B cell (primary cell): Measurements from ENCODE around the gene VIL1. TPM values are rescaled to one million over a fixed set of nuclear protein-coding genes. Genes with fewer than 3 reads are reported as not detected.

ENCODE experiments used
- ATAC-seq: fragments of 200-7000 bp; cut with Tn5 transposase; one replicate; pipeline ENCODE4 v1.10.0; 2021; ENCODE audit warnings: low read depth, mild to moderate bottlenecking, moderate number of reproducible peaks, moderate library complexity
- CTCF ChIA-PET: fragments of 350-600 bp; sonication (Branson Sonifier 250); formaldehyde crosslinking; loops from one replicate; lab custom pipeline; 2021; ENCODE audit warnings: antibody characterized with exemption, inconsistent platforms; lab: Charles Lee
- POLR2A ChIA-PET: fragments of 350-600 bp; sonication (Branson Sonifier 250); formaldehyde crosslinking; loops from one replicate; lab custom pipeline; 2021; ENCODE audit warnings: antibody characterized with exemption; lab: Charles Lee
- DNase-seq: peaks from one replicate; pipeline ENCODE4 v3.0.0; 2013
- H2AFZ ChIP-seq: 2 replicates; pipeline ENCODE4 v1.6.1; 2012; ENCODE audit warnings: mild to moderate bottlenecking, low read depth, low read length; ENCODE audit not compliant: insufficient read depth, poor library complexity, severe bottlenecking
- H3K27ac ChIP-seq, 2 donors: 1 replicate in 1 of 2; 2 replicates in 1 of 2; pipeline ENCODE4 v1.5.1; 2012 to 2013; ENCODE audit warnings: low read length in 2 of 2, mild to moderate bottlenecking in 2 of 2, moderate library complexity in 1 of 2
- H3K27me3 ChIP-seq, 4 experiments: fragments of 200-600 bp in 1 of 4; sonication (generic) in 1 of 4; replicated peaks in 1 of 4; 1 replicate in 2 of 4; 2 replicates in 2 of 4; pipeline versions ENCODE4 v1.6.1 to v1.7.0; 2013 to 2016; ENCODE audit warnings: low read length in 3 of 4, mild to moderate bottlenecking in 2 of 4, mixed read lengths in 1 of 4, moderate library complexity in 1 of 4; ENCODE audit not compliant: insufficient read depth in 4 of 4, control insufficient read depth in 3 of 4; ENCODE audit errors: control extremely low read depth in 1 of 4
- H3K36me3 ChIP-seq, 2 experiments: replicated peaks in 1 of 2; 1 replicate in 1 of 2; 2 replicates in 1 of 2; pipeline versions ENCODE4 v1.6.1 to v1.7.1; 2013; ENCODE audit warnings: low read length in 1 of 2; ENCODE audit not compliant: insufficient read depth in 2 of 2, control insufficient read depth in 1 of 2; ENCODE audit errors: control extremely low read depth in 1 of 2, extremely low read depth in 1 of 2
- H3K4me1 ChIP-seq, 2 donors: fragments of 200-600 bp in 1 of 2; sonication (generic) in 1 of 2; 1 replicate in 1 of 2; 2 replicates in 1 of 2; pipeline versions ENCODE4 v1.5.1 to v1.6.1; 2013 to 2017; ENCODE audit warnings: low read length in 2 of 2; ENCODE audit not compliant: control insufficient read depth in 2 of 2, insufficient read depth in 2 of 2
- H3K4me2 ChIP-seq: replicated peaks from 2 replicates; pipeline ENCODE3; 2012; ENCODE audit warnings: mild to moderate bottlenecking, low read depth, low read length; ENCODE audit not compliant: poor library complexity, severe bottlenecking
- H3K4me3 ChIP-seq, 5 experiments: fragments of 200-600 bp in 1 of 5; sonication (generic) in 1 of 5; 1 replicate in 3 of 5; 2 replicates in 2 of 5; pipeline versions ENCODE4 v1.5.1 to v1.7.0; 2011 to 2016; ENCODE audit warnings: low read length in 4 of 5, mild to moderate bottlenecking in 4 of 5, low read depth in 2 of 5, control low read depth in 1 of 5, moderate library complexity in 1 of 5; ENCODE audit not compliant: insufficient read depth in 1 of 5; ENCODE audit errors: control extremely low read depth in 1 of 5, extremely low read depth in 1 of 5
- H3K79me2 ChIP-seq: fragments of 200-600 bp; sonication (generic); one replicate; pipeline ENCODE4 v1.6.0; 2016; ENCODE audit warnings: low read length; ENCODE audit not compliant: control insufficient read depth, insufficient read depth
- H3K9ac ChIP-seq: fragments of 200-600 bp; sonication (generic); 2 replicates; pipeline ENCODE4 v1.6.1; 2017; ENCODE audit warnings: mild to moderate bottlenecking, low read length, moderate library complexity
- H3K9me3 ChIP-seq, 3 donors: one replicate each; pipeline versions ENCODE4 v1.6.1 to v1.7.1; 2013; ENCODE audit warnings: low read length in 2 of 3; ENCODE audit not compliant: control insufficient read depth in 2 of 3, insufficient read depth in 1 of 3; ENCODE audit errors: control extremely low read depth in 1 of 3
- H4K20me1 ChIP-seq: 2 replicates; pipeline ENCODE4 v1.6.0; 2012; ENCODE audit warnings: mild to moderate bottlenecking, low read length; ENCODE audit not compliant: insufficient read depth, control insufficient read depth, poor library complexity, severe bottlenecking
- H3K27ac Mint-ChIP-seq: one replicate; pipeline ENCODE4 v1.8.0; 2021; ENCODE audit warnings: mixed read lengths
- H3K27me3 Mint-ChIP-seq: one replicate; pipeline ENCODE4 v1.8.0; 2021; ENCODE audit warnings: mixed read lengths
- H3K4me1 Mint-ChIP-seq: one replicate; pipeline ENCODE4 v1.8.0; 2021; ENCODE audit warnings: mixed read lengths
- H3K4me3 Mint-ChIP-seq: one replicate; pipeline ENCODE4 v1.8.0; 2021; ENCODE audit warnings: mixed read lengths
- H3K9me3 Mint-ChIP-seq: one replicate; pipeline ENCODE4 v1.8.0; 2022; ENCODE audit warnings: mixed read lengths; ENCODE audit not compliant: insufficient read depth
- CTCF ChIP-seq: fragments of 200-600 bp; IDR thresholded peaks from one replicate; pipeline ENCODE4 v1.8.0; 2022; ENCODE audit warnings: antibody characterized with exemption, mild to moderate bottlenecking
- EZH2 ChIP-seq: IDR thresholded peaks from 2 replicates; pipeline ENCODE4 v1.6.1; 2012; ENCODE audit warnings: borderline replicate concordance, low read depth, mild to moderate bottlenecking, moderate library complexity, low read length; ENCODE audit not compliant: insufficient read depth, poor library complexity, severe bottlenecking
- WGBS: methylation state at CpG from one replicate; pipeline ENCODE4 v1.1.5; 2013; ENCODE audit warnings: missing lambda C conversion rate; ENCODE audit not compliant: insufficient coverage; 5-methylcytosine and 5-hydroxymethylcytosine counted together
- intact Hi-C: fragments of 100-400 bp; cut with micrococcal nuclease; formaldehyde crosslinking; loops from one replicate; pipeline ENCODE4 v1.10.0; 2022
- polyA plus RNA-seq: library from polyadenylated mRNA; depleted of rRNA; stranded (reverse); fragments of >200 nt; gene quantifications from 2 replicates; pipeline ENCODE4 v1.2.3, GENCODE V29; 2012
- total RNA-seq, 2 donors: library from RNA; stranded (reverse); fragments of 120-200 nt in 1 of 2; gene quantifications; 1 replicate in 1 of 2; 2 replicates in 1 of 2; pipeline versions ENCODE4 v1.2.3 to v1.2.4, GENCODE V29; 2013 to 2022

Gene VIL1
- total and polyA plus RNA-seq, 2 donors (not counting 1 experiment from before 2014, with no cell fraction given) = not detected

DNA sequence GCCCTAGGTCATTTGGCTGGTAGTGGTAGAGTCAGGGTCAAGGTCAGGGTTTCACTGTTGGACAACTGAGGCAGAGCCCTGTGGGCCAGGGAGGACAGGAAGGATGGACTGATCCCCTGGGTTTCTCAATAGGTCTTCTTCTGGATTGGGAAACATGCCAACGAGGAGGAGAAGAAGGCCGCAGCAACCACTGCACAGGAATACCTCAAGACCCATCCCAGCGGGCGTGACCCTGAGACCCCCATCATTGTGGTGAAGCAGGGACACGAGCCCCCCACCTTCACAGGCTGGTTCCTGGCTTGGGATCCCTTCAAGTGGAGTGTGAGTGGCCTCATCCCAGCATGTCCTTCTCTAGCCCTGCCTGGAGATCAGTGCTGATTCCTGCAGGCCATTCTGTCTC is 18.1 kb downstream of the VIL1 start:
- H3K27me3 ChIP-seq = peaks cover 0 to 4% (median 0%) of the 10 kb centered on the region in 4 experiments
- H4K20me1 ChIP-seq = no peaks in the 10 kb centered on the region
- ATAC-seq (no peak), DNase-seq (no peak)
- no peak overlapping the region for H3K27ac ChIP-seq
- ChIA-PET POLR2A (no interaction called here), CTCF (no interaction called here)
- no peak overlapping the region for H3K4me3 ChIP-seq
- Mint-ChIP-seq H3K27me3 (peaks cover 4% of the 10 kb centered on the region), H3K4me3 (no peak overlapping the region), H3K9me3 (no peaks in the 10 kb centered on the region), H3K4me1 (peaks cover 20% of the 10 kb centered on the region), H3K27ac (no peak overlapping the region)
- no peaks in the 10 kb centered on the region for H3K36me3 ChIP-seq
- WGBS = 67% methylated on average over 1 of the region's 5 CpGs
- no peaks in the 10 kb centered on the region for H3K79me2 ChIP-seq
- no peak overlapping the region for H3K9ac ChIP-seq
- H3K4me2 ChIP-seq = no peak overlapping the region
- peaks cover 12 to 16% of the 10 kb centered on the region in 2 donors for H3K4me1 ChIP-seq
- H3K9me3 ChIP-seq = no peaks in the 10 kb centered on the region
- intact Hi-C loops = no loop called here
- TF ChIP-seq EZH2 (no peak), CTCF (no peak)
- H2AFZ ChIP-seq = no peak overlapping the region

GRCh38 chr2:218437969-218438368 is 19.0 kb downstream of the VIL1 start:
- Histone ChIP-seq H3K4me2 (peak overlapping the region; percentile 17), H3K27me3 (no peaks in the 10 kb centered on the region), H3K4me3 (no peak overlapping the region), H2AFZ (no peak overlapping the region), H3K4me1 (peaks cover 12 to 16% of the 10 kb centered on the region in 2 donors), H3K36me3 (no peaks in the 10 kb centered on the region), H3K9me3 (no peaks in the 10 kb centered on the region), H3K27ac (no peak overlapping the region), H3K9ac (no peak overlapping the region), H4K20me1 (no peaks in the 10 kb centered on the region), H3K79me2 (no peaks in the 10 kb centered on the region)
- no peak for DNase-seq
- TF ChIP-seq EZH2 (no peak), CTCF (no peak)
- Mint-ChIP-seq H3K27me3 (no peaks in the 10 kb centered on the region), H3K9me3 (no peaks in the 10 kb centered on the region), H3K27ac (no peak overlapping the region), H3K4me3 (no peak overlapping the region), H3K4me1 (peaks cover 20% of the 10 kb centered on the region)
- WGBS = no CpG with 5 or more reads among the region's 1 CpG
- intact Hi-C loops = no loop called here
- no peak for ATAC-seq
- ChIA-PET POLR2A (no interaction called here), CTCF (no interaction called here)
